HEK293T (cell line): Measurements from ENCODE around the gene PRDX2.
A peak's percentile ranks its signal among the peaks of the same experiment; 100 is the strongest.

Experiments used
- CTCF ChIA-PET: fragments of 350-600 bp; formaldehyde crosslinking; extraction: SDS; loops from one replicate; lab custom pipeline; 2021; ENCODE audit warnings: antibody characterized with exemption, inconsistent platforms; lab: Yijun Ruan, JAX
- POLR2A ChIA-PET: fragments of 350-600 bp; formaldehyde crosslinking; extraction: SDS; loops from one replicate; lab custom pipeline; 2020; ENCODE audit warnings: antibody characterized with exemption, inconsistent platforms; lab: Yijun Ruan, JAX
- DNase-seq: peaks from one replicate; pipeline ENCODE4 v3.0.0; 2012; ENCODE audit warnings: mixed read lengths; ENCODE audit errors: extremely low spot score
- ARNT ChIP-seq: fragments of 450-650 bp; IDR thresholded peaks from 2 replicates; pipeline ENCODE4 v1.6.1; 2017; ENCODE audit warnings: mild to moderate bottlenecking
- BHLHE40 ChIP-seq: fragments of 450-650 bp; IDR thresholded peaks from 2 replicates; pipeline ENCODE4 v1.6.1; 2016; ENCODE audit warnings: mild to moderate bottlenecking, moderate library complexity, borderline replicate concordance
- CTBP1 ChIP-seq: fragments of 450-650 bp; IDR thresholded peaks from 2 replicates; pipeline ENCODE4 v1.6.1; 2016; ENCODE audit warnings: borderline replicate concordance
- ELF4 ChIP-seq: fragments of 450-650 bp; IDR thresholded peaks from 2 replicates; pipeline ENCODE4 v1.6.1; 2017; ENCODE audit warnings: antibody characterized with exemption
- FOXA1 ChIP-seq: fragments of 450-650 bp; IDR thresholded peaks from 2 replicates; pipeline ENCODE4 v1.6.1; 2016; ENCODE audit warnings: mild to moderate bottlenecking
- FOXK2 ChIP-seq: fragments of 450-650 bp; IDR thresholded peaks from 2 replicates; pipeline ENCODE4 v1.6.1; 2016; ENCODE audit warnings: mild to moderate bottlenecking
- FOXM1 ChIP-seq: fragments of 450-650 bp; IDR thresholded peaks from 2 replicates; pipeline ENCODE4 v1.6.1; 2017; ENCODE audit warnings: mild to moderate bottlenecking, borderline replicate concordance
- HDGF ChIP-seq: fragments of 450-650 bp; IDR thresholded peaks from 2 replicates; pipeline ENCODE4 v1.6.1; 2017; ENCODE audit warnings: antibody characterized with exemption, borderline replicate concordance
- L3MBTL2 ChIP-seq: fragments of 450-650 bp; conservative IDR thresholded peaks from 2 replicates; pipeline ENCODE4 v1.6.1; 2016; ENCODE audit warnings: mild to moderate bottlenecking
- LEF1 ChIP-seq: fragments of 450-650 bp; IDR thresholded peaks from 2 replicates; pipeline ENCODE4 v1.6.1; 2017; ENCODE audit warnings: mild to moderate bottlenecking, borderline replicate concordance
- NFRKB ChIP-seq: fragments of 450-650 bp; IDR thresholded peaks from 2 replicates; pipeline ENCODE4 v1.6.1; 2016; ENCODE audit warnings: mild to moderate bottlenecking, moderate library complexity
- PKNOX1 ChIP-seq: fragments of 450-650 bp; IDR thresholded peaks from 2 replicates; pipeline ENCODE4 v1.6.1; 2016
- SP1 ChIP-seq: fragments of 450-650 bp; IDR thresholded peaks from 2 replicates; pipeline ENCODE4 v1.6.1; 2017
- SUZ12 ChIP-seq: fragments of 450-650 bp; IDR thresholded peaks from 2 replicates; pipeline ENCODE4 v1.6.1; 2016; ENCODE audit warnings: mild to moderate bottlenecking
- TARDBP ChIP-seq: fragments of 450-650 bp; IDR thresholded peaks from 2 replicates; pipeline ENCODE4 v1.6.1; 2016
- ZNF384 ChIP-seq: fragments of 450-650 bp; IDR thresholded peaks from 2 replicates; pipeline ENCODE4 v1.6.1; 2016

The PRDX2 gene

GRCh38 chr19:12836529-12836863, 34.9 kb upstream of the PRDX2 start:
- no peak for DNase-seq
- POLR2A ChIA-PET, result interaction anchor here (1.0 kb wide), 1 partner anchor 54 kb away, joined by 3 read pairs; the partner anchor contains the start of gene GCDH
- CTCF ChIA-PET, result interaction anchor here (0.6 to 0.9 kb wide), 2 partner anchors 10 to 39 kb away, joined by 3 to 4 read pairs; no protein-coding TSS in a partner anchor
- TF ChIP-seq ZNF384, result no peak
- no peak for TF ChIP-seq FOXM1
- TF ChIP-seq PKNOX1, result no peak
- no peak for TF ChIP-seq SP1
- TF ChIP-seq LEF1, result no peak
- TF ChIP-seq BHLHE40, result no peak
- TF ChIP-seq ARNT, result no peak
- TF ChIP-seq SUZ12, result no peak
- TF ChIP-seq CTBP1, result no peak
- no peak for TF ChIP-seq TARDBP
- no peak for TF ChIP-seq L3MBTL2
- no peak for TF ChIP-seq FOXK2
- TF ChIP-seq ELF4, result no peak
- no peak for TF ChIP-seq FOXA1
- no peak for TF ChIP-seq NFRKB

GRCh38 chr19:12834976-12835757, 33.6 kb upstream of the PRDX2 start:
- DNase-seq, result peak; percentile 61
- ChIA-PET POLR2A (interaction anchor here (1.1 to 1.2 kb wide), 2 partner anchors 29 to 111 kb away, joined by 3 to 4 read pairs; partner anchors contain the start of genes RAD23A and RNASEH2A), CTCF (interaction anchor here (0.7 to 1.2 kb wide), 3 partner anchors 12 to 150 kb away, joined by 3 to 8 read pairs (median 5); no protein-coding TSS in a partner anchor)
- no peak for TF ChIP-seq LEF1
- TF ChIP-seq CTBP1, result no peak
- no peak for TF ChIP-seq ELF4
- TF ChIP-seq ARNT, result no peak
- no peak for TF ChIP-seq SUZ12
- TF ChIP-seq FOXA1, result no peak
- no peak for TF ChIP-seq FOXM1
- TF ChIP-seq TARDBP, result no peak
- TF ChIP-seq BHLHE40, result no peak
- TF ChIP-seq ZNF384, result no peak
- TF ChIP-seq NFRKB, result no peak
- no peak for TF ChIP-seq HDGF
- no peak for TF ChIP-seq PKNOX1
- no peak for TF ChIP-seq SP1
- no peak for TF ChIP-seq L3MBTL2
- no peak for TF ChIP-seq FOXK2

GRCh38 chr19:12834566-12834943, 33.0 kb upstream of the PRDX2 start, which contains the start of gene RTBDN:
TSS of gene RTBDN (minus strand) at chr19:12834579. CDS start at chr19:12829979, 4,600 bp downstream.
- ChIA-PET CTCF (interaction anchor here (1.1 to 1.2 kb wide), 2 partner anchors 12 to 13 kb away, joined by 3 to 5 read pairs; no protein-coding TSS in a partner anchor), POLR2A (interaction anchor here (0.5 to 1.2 kb wide), 4 partner anchors 9 to 318 kb away, joined by 3 to 4 read pairs (median 3); partner anchors contain the start of genes RAD23A and RNASEH2A)
- TF ChIP-seq SUZ12 (no peak), L3MBTL2 (no peak), HDGF (no peak), ZNF384 (no peak), BHLHE40 (no peak)
- DNase-seq, result no peak

- ChIA-PET POLR2A (interaction anchor here (0.5 to 1.2 kb wide), 4 partner anchors 8 to 319 kb away, joined by 3 to 4 read pairs (median 3); partner anchors contain the start of genes RAD23A and RNASEH2A), CTCF (interaction anchor here (1.1 to 1.2 kb wide), 2 partner anchors 13 to 14 kb away, joined by 3 to 5 read pairs; no protein-coding TSS in a partner anchor)
- peak; percentile 70 for DNase-seq
- TF ChIP-seq SP1 (no peak), LEF1 (no peak), L3MBTL2 (no peak), ZNF384 (no peak), FOXM1 (no peak), TARDBP (no peak), PKNOX1 (no peak), HDGF (no peak), ELF4 (no peak), NFRKB (no peak), SUZ12 (no peak), ARNT (no peak), BHLHE40 (no peak), FOXK2 (no peak), FOXA1 (no peak), CTBP1 (no peak)
Measured at GRCh38 chr19:12833738-12834565, 32.4 kb upstream of the PRDX2 start.

GRCh38 chr19:12833418-12833737, 31.8 kb upstream of the PRDX2 start:
- ChIA-PET CTCF (no interaction called here), POLR2A (no interaction called here)
- TF ChIP-seq ELF4, result no peak
- no peak for TF ChIP-seq SUZ12
- TF ChIP-seq NFRKB, result no peak
- TF ChIP-seq L3MBTL2, result no peak
- TF ChIP-seq ARNT, result no peak
- no peak for TF ChIP-seq CTBP1
- no peak for TF ChIP-seq HDGF
- no peak for TF ChIP-seq FOXK2
- TF ChIP-seq ZNF384, result no peak
- DNase-seq, result no peak
